ENCODE data around the gene ELAVL2. TPM values are rescaled to one million over a fixed set of nuclear protein-coding genes. Genes with fewer than 3 reads are reported as not detected.

The ELAVL2 gene
- total RNA-seq, 1 experiment from 2014 or later, result 16.3 TPM

DNA sequence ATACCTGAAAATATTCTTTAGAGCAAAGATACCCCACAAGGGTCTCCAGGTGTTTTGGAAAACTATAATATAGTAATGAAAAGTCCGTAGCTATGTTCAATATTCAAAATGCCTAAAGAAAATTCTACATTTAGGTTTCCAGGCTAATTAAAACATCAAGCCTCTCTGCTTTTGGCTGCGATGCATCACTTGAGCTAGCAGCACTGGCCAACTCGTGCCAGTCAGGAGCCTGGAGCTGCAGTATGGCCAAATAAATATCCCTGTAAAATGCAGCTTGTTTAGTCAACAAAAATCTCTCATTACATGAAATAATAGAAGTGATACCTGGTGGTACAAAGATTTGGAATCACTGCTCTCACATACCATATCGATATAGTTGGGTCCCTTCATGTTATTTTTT is 181.1 kb downstream of the ELAVL2 start:
- TF ChIP-seq EZH2phosphoT487 (IDR thresholded peaks at IDR 0.05; ENCODE audit: borderline replicate concordance, low read length), result no peak
- TF ChIP-seq EZH2 (IDR thresholded peaks at IDR 0.05; ENCODE audit: low read length, unreplicated experiment), result no peak
- TF ChIP-seq, protein P1, sequence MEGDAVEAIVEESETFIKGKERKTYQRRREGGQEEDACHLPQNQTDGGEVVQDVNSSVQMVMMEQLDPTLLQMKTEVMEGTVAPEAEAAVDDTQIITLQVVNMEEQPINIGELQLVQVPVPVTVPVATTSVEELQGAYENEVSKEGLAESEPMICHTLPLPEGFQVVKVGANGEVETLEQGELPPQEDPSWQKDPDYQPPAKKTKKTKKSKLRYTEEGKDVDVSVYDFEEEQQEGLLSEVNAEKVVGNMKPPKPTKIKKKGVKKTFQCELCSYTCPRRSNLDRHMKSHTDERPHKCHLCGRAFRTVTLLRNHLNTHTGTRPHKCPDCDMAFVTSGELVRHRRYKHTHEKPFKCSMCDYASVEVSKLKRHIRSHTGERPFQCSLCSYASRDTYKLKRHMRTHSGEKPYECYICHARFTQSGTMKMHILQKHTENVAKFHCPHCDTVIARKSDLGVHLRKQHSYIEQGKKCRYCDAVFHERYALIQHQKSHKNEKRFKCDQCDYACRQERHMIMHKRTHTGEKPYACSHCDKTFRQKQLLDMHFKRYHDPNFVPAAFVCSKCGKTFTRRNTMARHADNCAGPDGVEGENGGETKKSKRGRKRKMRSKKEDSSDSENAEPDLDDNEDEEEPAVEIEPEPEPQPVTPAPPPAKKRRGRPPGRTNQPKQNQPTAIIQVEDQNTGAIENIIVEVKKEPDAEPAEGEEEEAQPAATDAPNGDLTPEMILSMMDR (conservative IDR thresholded peaks at IDR 0.05; ENCODE audit: low read depth, low read length), result no peak
- no peaks in the 10 kb centered on the region for H3K9me2 ChIP-seq (replicated peaks; ENCODE audit: low read length)
- CTCF ChIA-PET, result no interaction called here

DNA sequence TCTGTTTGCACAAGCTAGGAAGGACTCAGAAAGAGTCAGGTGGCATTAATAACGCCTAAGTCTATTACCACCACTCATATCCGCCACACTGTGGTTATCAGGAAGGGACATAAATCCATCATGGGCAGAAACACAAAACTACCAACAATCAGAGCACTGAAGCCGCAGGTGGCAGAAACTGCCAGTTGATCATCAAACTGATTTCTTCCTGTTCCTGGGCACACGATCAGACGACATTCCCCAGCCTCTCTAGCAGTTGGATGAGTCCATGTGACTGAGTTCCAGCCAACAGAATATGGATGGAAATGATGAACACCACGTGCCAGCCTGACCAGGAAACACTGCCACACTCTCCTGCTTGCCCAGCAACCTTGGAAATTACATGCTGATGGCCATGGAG is 181.7 kb downstream of the ELAVL2 start:
- Histone ChIP-seq H3K27me3 (ENCODE audit: low read length) (no peaks in the 10 kb centered on the region), H3K4me2 (ENCODE audit: low read length) (no peak overlapping the region), H3K27ac (ENCODE audit: low read length) (no peak overlapping the region), H3K4me3 (ENCODE audit: low read length) (no peak overlapping the region), H3K36me3 (ENCODE audit: low read depth, low read length) (peaks cover 8% of the 10 kb centered on the region), H3K9me2 (replicated peaks; ENCODE audit: low read length) (no peaks in the 10 kb centered on the region), H2AFZ (ENCODE audit: low read length) (no peak overlapping the region), H3K79me2 (ENCODE audit: low read length) (no peaks in the 10 kb centered on the region), H3F3A (ENCODE audit: low read length, unreplicated experiment) (no peaks in the 10 kb centered on the region), H3K4me1 (ENCODE audit: insufficient read depth, low read length) (peaks cover 11% of the 10 kb centered on the region), H3K9ac (ENCODE audit: low read length) (no peak overlapping the region), H4K20me1 (ENCODE audit: low read length) (no peaks in the 10 kb centered on the region), H3K9me3 (ENCODE audit: low read length) (no peaks in the 10 kb centered on the region)
- POLR2A ChIA-PET (ENCODE audit: unreplicated experiment), result no interaction called here
- BruUV-seq (replicated peaks), result no TSS peak
- ATAC-seq (no peak), DNase-seq (no peak)
- TF ChIP-seq, protein P1 (conservative IDR thresholded peaks at IDR 0.05; ENCODE audit: low read depth, low read length), result no peak
- TF ChIP-seq EZH2phosphoT487 (IDR thresholded peaks at IDR 0.05; ENCODE audit: borderline replicate concordance, low read length), result no peak
- no peak for TF ChIP-seq EZH2 (IDR thresholded peaks at IDR 0.05; ENCODE audit: low read length, unreplicated experiment)
- intact Hi-C loops (cut with micrococcal nuclease), result no loop called here
- CTCF ChIA-PET, result no interaction called here

More for the DNA sequence above, 181.1 kb downstream of the ELAVL2 start:
- ATAC-seq (no peak), DNase-seq (no peak)
- intact Hi-C loops (cut with micrococcal nuclease), result no loop called here
- Histone ChIP-seq H3K27me3 (ENCODE audit: low read length) (no peaks in the 10 kb centered on the region), H3K4me2 (ENCODE audit: low read length) (no peak overlapping the region), H3K79me2 (ENCODE audit: low read length) (no peaks in the 10 kb centered on the region), H3K9ac (ENCODE audit: low read length) (no peak overlapping the region), H3K4me3 (ENCODE audit: low read length) (no peak overlapping the region), H2AFZ (ENCODE audit: low read length) (no peak overlapping the region), H4K20me1 (ENCODE audit: low read length) (no peaks in the 10 kb centered on the region), H3K9me3 (ENCODE audit: low read length) (no peaks in the 10 kb centered on the region), H3F3A (ENCODE audit: low read length, unreplicated experiment) (no peaks in the 10 kb centered on the region), H3K36me3 (ENCODE audit: low read depth, low read length) (peaks cover 7% of the 10 kb centered on the region), H3K4me1 (ENCODE audit: insufficient read depth, low read length) (peaks cover 5% of the 10 kb centered on the region), H3K27ac (ENCODE audit: low read length) (no peak overlapping the region)
- POLR2A ChIA-PET (ENCODE audit: unreplicated experiment), result no interaction called here
- BruUV-seq (replicated peaks), result no TSS peak

DNA sequence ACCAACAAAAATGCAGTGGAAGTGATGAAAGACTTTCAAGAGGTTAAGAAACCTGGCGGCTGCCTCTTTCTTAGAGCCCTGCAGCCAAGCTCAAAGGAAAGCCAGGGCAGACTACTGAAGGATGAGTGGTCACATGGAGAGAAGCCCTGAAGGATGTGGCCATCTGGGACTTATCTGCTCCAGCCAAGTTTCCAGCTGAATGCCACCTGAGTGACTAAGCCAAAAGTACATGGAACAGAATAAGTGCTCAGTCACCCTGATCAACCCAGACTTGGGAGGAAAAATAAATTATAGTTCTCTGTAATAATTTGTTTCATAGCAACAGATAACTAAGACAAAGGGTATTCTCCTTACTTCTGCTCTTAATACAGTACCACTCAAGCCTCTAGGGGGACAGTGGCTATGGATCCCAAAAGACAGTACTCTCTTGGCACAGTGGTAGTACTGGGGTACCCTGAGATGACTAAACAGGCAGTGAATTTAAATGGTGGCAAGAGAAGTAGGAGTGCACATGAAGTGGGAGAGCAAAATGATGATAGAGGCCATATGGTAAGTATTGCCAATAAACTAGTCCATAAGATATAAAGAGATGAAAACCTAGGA is 182.3 kb downstream of the ELAVL2 start:
- CTCF ChIA-PET, result no interaction called here
- Histone ChIP-seq H3K9ac (ENCODE audit: low read length) (no peak overlapping the region), H4K20me1 (ENCODE audit: low read length) (no peaks in the 10 kb centered on the region), H3K27me3 (ENCODE audit: low read length) (no peaks in the 10 kb centered on the region), H3K4me1 (ENCODE audit: insufficient read depth, low read length) (peaks cover 14% of the 10 kb centered on the region), H3K27ac (ENCODE audit: low read length) (no peak overlapping the region), H2AFZ (ENCODE audit: low read length) (no peak overlapping the region), H3K9me2 (replicated peaks; ENCODE audit: low read length) (no peaks in the 10 kb centered on the region), H3F3A (ENCODE audit: low read length, unreplicated experiment) (no peaks in the 10 kb centered on the region), H3K36me3 (ENCODE audit: low read depth, low read length) (peaks cover 8% of the 10 kb centered on the region), H3K9me3 (ENCODE audit: low read length) (no peaks in the 10 kb centered on the region), H3K4me3 (ENCODE audit: low read length) (no peak overlapping the region), H3K79me2 (ENCODE audit: low read length) (no peaks in the 10 kb centered on the region), H3K4me2 (ENCODE audit: low read length) (no peak overlapping the region)
- POLR2A ChIA-PET (ENCODE audit: unreplicated experiment), result no interaction called here
- ATAC-seq, result peak; percentile 54
- no peak for TF ChIP-seq EZH2 (IDR thresholded peaks at IDR 0.05; ENCODE audit: low read length, unreplicated experiment)
- TF ChIP-seq, protein P1 (conservative IDR thresholded peaks at IDR 0.05; ENCODE audit: low read depth, low read length), result no peak; the same call in 1 of the 2 replicates
- no peak for TF ChIP-seq EZH2phosphoT487 (IDR thresholded peaks at IDR 0.05; ENCODE audit: borderline replicate concordance, low read length)
- BruUV-seq (replicated peaks), result no TSS peak
- intact Hi-C loops (cut with micrococcal nuclease), result no loop called here
- DNase-seq, result peak; percentile 41

Data from PC-3 (cell line).